ENCODE measurements around the gene KCNA10.

- TF ChIP-seq REST (IDR thresholded peaks at IDR 0.05; ENCODE audit: insufficient replicate concordance, low read depth), result no peak
- no peak for TF ChIP-seq GABPA (IDR thresholded peaks at IDR 0.05; ENCODE audit: low read depth)
Observed at GRCh38 chr1:110535985-110536384, 17.0 kb upstream of the KCNA10 start.

Data from HL-60 (cell line).